ENCODE data around the gene TAF1.

TAF1 gene

GRCh38 chrX:71365356-71365874 lies 742 bp upstream of the TAF1 start:
- Histone ChIP-seq H3K9me2 (ENCODE audit: low read depth, low read length) (no peaks in the 10 kb centered on the region), H3K9me3 (ENCODE audit: low read length) (no peaks in the 10 kb centered on the region), H3K4me2 (ENCODE audit: low read length) (peak overlapping the region; percentile 84), H3K27me3 (ENCODE audit: insufficient read depth, low read length) (no peaks in the 10 kb centered on the region), H2AFZ (ENCODE audit: low read length) (no peak overlapping the region), H3K79me2 (ENCODE audit: insufficient read depth, low read length) (peaks cover 16% of the 10 kb centered on the region), H4K20me1 (ENCODE audit: insufficient read depth, low read length) (no peaks in the 10 kb centered on the region), H3K36me3 (ENCODE audit: insufficient read depth, low read length) (peaks cover 11% of the 10 kb centered on the region; the same call in 1 of the 2 replicates), H3K4me3 (ENCODE audit: low read depth, low read length, poor library complexity, severe bottlenecking) (peak overlapping the region; percentile 97), H3K4me1 (ENCODE audit: insufficient read depth, low read length, severe bottlenecking) (peaks cover 19% of the 10 kb centered on the region), H3K9ac (ENCODE audit: low read length) (peak overlapping the region; percentile 97), H3F3A (ENCODE audit: insufficient read depth, low read length) (no peaks in the 10 kb centered on the region), H3K27ac (ENCODE audit: low read depth, low read length, poor library complexity, severe bottlenecking) (peak overlapping the region; percentile 81)
- TF ChIP-seq EZH2 (IDR thresholded peaks at IDR 0.05; ENCODE audit: borderline replicate concordance, low read length) (no peak), CTCF (IDR thresholded peaks at IDR 0.05; ENCODE audit: low read length) (no peak)

GRCh38 chrX:71366674-71367256 lies 608 bp downstream of the TAF1 start:
- Histone ChIP-seq H3K4me3 (ENCODE audit: low read depth, low read length, poor library complexity, severe bottlenecking) (peak overlapping the region; percentile 97), H3K9me3 (ENCODE audit: low read length) (no peaks in the 10 kb centered on the region), H4K20me1 (ENCODE audit: insufficient read depth, low read length) (no peaks in the 10 kb centered on the region), H3K4me1 (ENCODE audit: insufficient read depth, low read length, severe bottlenecking) (peaks cover 19% of the 10 kb centered on the region), H3K36me3 (ENCODE audit: insufficient read depth, low read length) (peaks cover 23% of the 10 kb centered on the region), H3F3A (ENCODE audit: insufficient read depth, low read length) (no peaks in the 10 kb centered on the region), H3K79me2 (ENCODE audit: insufficient read depth, low read length) (peaks cover 16% of the 10 kb centered on the region), H3K27ac (ENCODE audit: low read depth, low read length, poor library complexity, severe bottlenecking) (peak overlapping the region; percentile 81), H2AFZ (ENCODE audit: low read length) (no peak overlapping the region), H3K4me2 (ENCODE audit: low read length) (peak overlapping the region; percentile 82), H3K9me2 (ENCODE audit: low read depth, low read length) (no peaks in the 10 kb centered on the region), H3K27me3 (ENCODE audit: insufficient read depth, low read length) (no peaks in the 10 kb centered on the region), H3K9ac (ENCODE audit: low read length) (peak overlapping the region; percentile 94)
- TF ChIP-seq EZH2 (IDR thresholded peaks at IDR 0.05; ENCODE audit: borderline replicate concordance, low read length) (no peak), CTCF (IDR thresholded peaks at IDR 0.05; ENCODE audit: low read length) (no peak)

DNA sequence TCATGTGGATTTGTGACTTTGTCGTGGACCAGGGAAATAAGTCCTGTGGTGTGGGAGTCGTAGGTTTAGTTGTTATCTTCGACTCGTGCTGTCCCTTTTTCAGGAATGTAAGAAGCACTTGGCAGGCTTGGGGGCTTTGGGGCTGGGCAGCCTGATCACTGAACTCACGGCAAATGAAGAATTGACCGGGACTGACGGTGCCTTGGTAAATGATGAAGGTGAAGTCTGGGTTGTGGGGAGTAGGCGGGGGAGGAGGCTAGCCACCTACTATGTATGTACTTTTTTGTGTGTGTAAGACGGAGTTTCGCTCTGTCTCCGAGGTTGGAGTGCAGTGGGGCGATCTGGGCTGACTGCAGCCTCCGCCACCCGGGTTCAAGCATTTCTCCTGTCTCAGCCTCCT lies 1.2 kb downstream of the TAF1 start:
- Histone ChIP-seq H3K9ac (ENCODE audit: low read length) (peak overlapping the region; percentile 94), H3K79me2 (ENCODE audit: insufficient read depth, low read length) (peaks cover 16% of the 10 kb centered on the region), H3F3A (ENCODE audit: insufficient read depth, low read length) (no peaks in the 10 kb centered on the region), H4K20me1 (ENCODE audit: insufficient read depth, low read length) (no peaks in the 10 kb centered on the region), H3K27ac (ENCODE audit: low read depth, low read length, poor library complexity, severe bottlenecking) (no peak overlapping the region), H3K27me3 (ENCODE audit: insufficient read depth, low read length) (no peaks in the 10 kb centered on the region), H2AFZ (ENCODE audit: low read length) (no peak overlapping the region), H3K4me1 (ENCODE audit: insufficient read depth, low read length, severe bottlenecking) (peaks cover 19% of the 10 kb centered on the region), H3K4me3 (ENCODE audit: low read depth, low read length, poor library complexity, severe bottlenecking) (peak overlapping the region; percentile 97), H3K9me2 (ENCODE audit: low read depth, low read length) (no peaks in the 10 kb centered on the region), H3K36me3 (ENCODE audit: insufficient read depth, low read length) (peaks cover 26% of the 10 kb centered on the region), H3K9me3 (ENCODE audit: low read length) (no peaks in the 10 kb centered on the region), H3K4me2 (ENCODE audit: low read length) (peak overlapping the region; percentile 82)
- TF ChIP-seq CTCF (IDR thresholded peaks at IDR 0.05; ENCODE audit: low read length) (no peak), EZH2 (IDR thresholded peaks at IDR 0.05; ENCODE audit: borderline replicate concordance, low read length) (no peak)

All from OCI-LY1 (cell line).